HepG2 (cell line): Measurements from ENCODE around the gene SLC12A3. TPM values are rescaled to one million over a fixed set of nuclear protein-coding genes. Genes with fewer than 3 reads are reported as not detected.

Source experiments
- EP300 ChIP-seq, 3 experiments: sonication (generic) in 1 of 3; formaldehyde crosslinking in 1 of 3; IDR thresholded peaks; 2 replicates each; pipeline versions ENCODE4 v1.5.1 to v1.6.1; 2011 to 2020; ENCODE audit warnings: low read depth in 2 of 3, low read length in 2 of 3, borderline replicate concordance in 1 of 3, improper control_type of control experiment in 1 of 3, mild to moderate bottlenecking in 1 of 3, missing genetic modification reagents in 1 of 3, moderate library complexity in 1 of 3
- FOXA1 ChIP-seq, 2 experiments: fragments of 450-650 bp in 1 of 2; sonication (generic) in 1 of 2; formaldehyde crosslinking in 1 of 2; IDR thresholded peaks; 2 replicates each; pipeline versions ENCODE4 v1.4.0 to v1.6.1; 2016 to 2020; ENCODE audit warnings: missing genetic modification reagents in 1 of 2
- GABPA ChIP-seq, 2 experiments: IDR thresholded peaks; 2 replicates each; pipeline ENCODE4 v1.6.1; 2011 to 2016; ENCODE audit warnings: low read depth in 2 of 2, low read length in 1 of 2, missing biosample characterization in 1 of 2, missing genetic modification characterization in 1 of 2
- NCOR1 ChIP-seq: fragments of 200-600 bp; sonication (generic); IDR thresholded peaks from 2 replicates; pipeline ENCODE4 v1.7.0; 2017; ENCODE audit warnings: antibody characterized with exemption, low read length, borderline replicate concordance
- NR1H2 ChIP-seq: sonication (generic); formaldehyde crosslinking; IDR thresholded peaks from 2 replicates; pipeline ENCODE4 v1.8.1; 2022; ENCODE audit warnings: low read depth, missing genetic modification reagents, borderline replicate concordance
- PHF5A ChIP-seq: IDR thresholded peaks from one replicate; pipeline ENCODE4 v1.6.1; 2018; ENCODE audit warnings: low read depth, missing genetic modification reagents; ENCODE audit not compliant: unreplicated experiment
- ZBTB33 ChIP-seq: sonication (generic); formaldehyde crosslinking; IDR thresholded peaks from 2 replicates; pipeline ENCODE4 v1.4.0; 2020; ENCODE audit warnings: missing genetic modification reagents
- ZFP37 ChIP-seq: sonication (generic); formaldehyde crosslinking; IDR thresholded peaks from 2 replicates; pipeline ENCODE4 v1.4.0; 2020; ENCODE audit warnings: missing genetic modification reagents, borderline replicate concordance
- ZFP90 ChIP-seq: sonication (generic); formaldehyde crosslinking; IDR thresholded peaks from 2 replicates; pipeline ENCODE4 v1.8.0; 2022; ENCODE audit warnings: missing genetic modification reagents, mild to moderate bottlenecking, inconsistent platforms, borderline replicate concordance
- ZNF280B ChIP-seq: sonication (generic); formaldehyde crosslinking; IDR thresholded peaks from 2 replicates; pipeline ENCODE4 v1.5.0; 2020; ENCODE audit warnings: missing genetic modification reagents, mild to moderate bottlenecking, borderline replicate concordance
- ZNF792 ChIP-seq: IDR thresholded peaks from 2 replicates; pipeline ENCODE4 v1.6.1; 2016
- polyA plus RNA-seq, 8 experiments: library from polyadenylated mRNA; depleted of rRNA in 3 of 8; stranded (reverse) in 7 of 8; unstranded in 1 of 8; fragments of >200 nt; fragmentation: Illumina TruSeq in 4 of 8; extraction: Trizol in 4 of 8; gene quantifications; 2 replicates each; pipeline versions ENCODE4 v1.2.1 to v1.2.3, GENCODE V29; 2011 to 2016; ENCODE audit warnings: low read depth in 4 of 8, missing spikeins in 1 of 8, mixed read lengths in 1 of 8; ENCODE audit not compliant: insufficient read depth in 1 of 8
- total RNA-seq, 5 experiments: library from RNA; depleted of rRNA; stranded (reverse); fragments of >200 nt; fragmentation: Illumina TruSeq; extraction: Trizol; gene quantifications; 2 replicates each; pipeline ENCODE4 v1.2.3, GENCODE V29; 2016; ENCODE audit warnings: low read depth in 1 of 5
- TF ChIP-seq, protein P1 (sequence below): sonication (generic); formaldehyde crosslinking; IDR thresholded peaks from 2 replicates; pipeline ENCODE4 v1.5.0; 2020; ENCODE audit warnings: mild to moderate bottlenecking, missing genetic modification reagents
- TF ChIP-seq, protein P2 (sequence below): sonication (generic); formaldehyde crosslinking; IDR thresholded peaks from 2 replicates; pipeline ENCODE4 v1.9.0; 2021; ENCODE audit warnings: missing genetic modification reagents, mild to moderate bottlenecking, borderline replicate concordance

SLC12A3 gene
- total and polyA plus RNA-seq, 2 of the 13 experiments (the other 11 are each of a cell fraction or from before 2014, with no cell fraction given): 6.2 TPM; not detected in 1

DNA sequence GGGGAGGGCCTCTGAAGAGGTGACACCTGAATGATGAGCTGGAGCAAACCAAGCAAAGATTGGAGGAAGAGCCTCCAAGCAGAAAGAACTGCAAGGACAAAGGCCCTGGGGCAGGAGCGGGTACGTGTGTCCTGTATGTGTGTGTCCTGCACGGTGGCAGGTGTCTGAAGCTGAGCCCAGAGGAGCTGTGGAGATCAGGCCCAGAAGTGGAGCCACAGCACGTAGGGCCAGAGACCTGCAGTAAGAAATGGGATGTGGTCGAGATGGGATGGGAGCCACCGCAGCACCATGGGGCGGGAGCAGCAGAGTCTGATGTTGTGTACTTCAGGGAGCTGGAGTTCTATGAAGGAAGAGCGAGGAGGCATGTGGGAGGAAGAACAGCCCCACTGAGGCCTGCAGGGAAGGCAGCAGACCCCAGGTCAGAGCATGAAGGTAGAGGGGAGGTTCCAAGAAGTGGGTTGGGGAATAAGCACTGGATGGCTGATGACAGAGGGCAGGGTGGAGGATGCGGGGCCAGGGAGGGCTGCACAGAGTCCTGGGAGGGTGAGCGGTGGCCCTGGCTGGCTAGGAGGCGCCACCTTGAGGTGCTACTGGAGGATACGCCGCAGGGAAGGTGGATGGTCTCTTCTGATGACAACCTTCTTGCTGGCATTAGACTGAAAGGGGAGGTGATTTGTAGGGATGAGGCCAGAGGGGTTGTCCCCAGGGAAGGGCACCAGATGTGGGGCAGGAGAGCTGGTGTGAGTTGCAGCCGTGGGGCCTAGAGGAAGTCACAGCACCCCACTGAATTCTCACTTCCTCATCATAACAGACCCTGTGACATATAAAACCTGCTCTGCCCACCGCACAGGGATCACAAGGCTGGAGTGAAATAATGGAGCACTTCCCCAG is 86.1 kb downstream of the SLC12A3 start (continued):
- TF ChIP-seq ZBTB33 (CRISPR knock-in tag): no peak
- TF ChIP-seq NCOR1: no peak
- TF ChIP-seq ZFP90 (CRISPR knock-in tag): no peak
- TF ChIP-seq PHF5A (CRISPR knock-in tag): no peak
- no peak for TF ChIP-seq NR1H2 (CRISPR knock-in tag)
- TF ChIP-seq, protein P1, sequence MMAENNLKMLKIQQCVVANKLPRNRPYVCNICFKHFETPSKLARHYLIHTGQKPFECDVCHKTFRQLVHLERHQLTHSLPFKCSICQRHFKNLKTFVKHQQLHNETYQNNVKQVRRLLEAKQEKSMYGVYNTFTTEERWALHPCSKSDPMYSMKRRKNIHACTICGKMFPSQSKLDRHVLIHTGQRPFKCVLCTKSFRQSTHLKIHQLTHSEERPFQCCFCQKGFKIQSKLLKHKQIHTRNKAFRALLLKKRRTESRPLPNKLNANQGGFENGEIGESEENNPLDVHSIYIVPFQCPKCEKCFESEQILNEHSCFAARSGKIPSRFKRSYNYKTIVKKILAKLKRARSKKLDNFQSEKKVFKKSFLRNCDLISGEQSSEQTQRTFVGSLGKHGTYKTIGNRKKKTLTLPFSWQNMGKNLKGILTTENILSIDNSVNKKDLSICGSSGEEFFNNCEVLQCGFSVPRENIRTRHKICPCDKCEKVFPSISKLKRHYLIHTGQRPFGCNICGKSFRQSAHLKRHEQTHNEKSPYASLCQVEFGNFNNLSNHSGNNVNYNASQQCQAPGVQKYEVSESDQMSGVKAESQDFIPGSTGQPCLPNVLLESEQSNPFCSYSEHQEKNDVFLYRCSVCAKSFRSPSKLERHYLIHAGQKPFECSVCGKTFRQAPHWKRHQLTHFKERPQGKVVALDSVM: 0 out of 2 replicates have a peak, but pooled peaks have one; percentile 49
- TF ChIP-seq FOXA1 (IDR thresholded peaks at IDR 0.05): no peak
- TF ChIP-seq FOXA1 (CRISPR knock-in tag; IDR thresholded peaks at IDR 0.05): 0 out of 2 replicates have a peak, but pooled peaks have one; percentile 21
- peak; percentile 44; the same call in 1 of the 2 replicates for TF ChIP-seq ZNF280B
- no peak for TF ChIP-seq EP300 (IDR thresholded peaks at IDR 0.05; ENCODE audit: low read depth in 2 of 2, low read length in 2 of 2)
- TF ChIP-seq EP300 (CRISPR knock-in tag; IDR thresholded peaks at IDR 0.05; ENCODE audit: borderline replicate concordance): no peak
- no peak for TF ChIP-seq ZFP37 (CRISPR knock-in tag)
- TF ChIP-seq, protein P2, sequence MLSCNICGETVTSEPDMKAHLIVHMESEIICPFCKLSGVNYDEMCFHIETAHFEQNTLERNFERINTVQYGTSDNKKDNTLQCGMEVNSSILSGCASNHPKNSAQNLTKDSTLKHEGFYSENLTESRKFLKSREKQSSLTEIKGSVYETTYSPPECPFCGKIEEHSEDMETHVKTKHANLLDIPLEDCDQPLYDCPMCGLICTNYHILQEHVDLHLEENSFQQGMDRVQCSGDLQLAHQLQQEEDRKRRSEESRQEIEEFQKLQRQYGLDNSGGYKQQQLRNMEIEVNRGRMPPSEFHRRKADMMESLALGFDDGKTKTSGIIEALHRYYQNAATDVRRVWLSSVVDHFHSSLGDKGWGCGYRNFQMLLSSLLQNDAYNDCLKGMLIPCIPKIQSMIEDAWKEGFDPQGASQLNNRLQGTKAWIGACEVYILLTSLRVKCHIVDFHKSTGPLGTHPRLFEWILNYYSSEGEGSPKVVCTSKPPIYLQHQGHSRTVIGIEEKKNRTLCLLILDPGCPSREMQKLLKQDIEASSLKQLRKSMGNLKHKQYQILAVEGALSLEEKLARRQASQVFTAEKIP (CRISPR knock-in tag): no peak
- TF ChIP-seq ZNF792 (CRISPR knock-in tag): no peak
- no peak for TF ChIP-seq GABPA (IDR thresholded peaks at IDR 0.05; ENCODE audit: low read depth, low read length)
- TF ChIP-seq GABPA (CRISPR knock-in tag; IDR thresholded peaks at IDR 0.05; ENCODE audit: low read depth): no peak
